HG03460 (cell line): ENCODE results near the gene DEFB119.
"Not testable (repeated sequence)": the region's sequence is repeated elsewhere in the genome, so short reads cannot be mapped to it uniquely, and the experiment has no call there.

Experiments
- ATAC-seq: cut with Tn5 transposase; IDR thresholded peaks from one replicate; pipeline ENCODE4 v1.9.1; 2021; ENCODE audit not compliant: unreplicated experiment

The DEFB119 gene

GRCh38 chr20:31390490-31390889, at the start of gene DEFB119:
DEFB119 (minus strand) TSS chr20:31390590; CDS start chr20:31390483, 107 bp downstream.
- no peak for ATAC-seq

GRCh38 chr20:31430568-31431115, 40.3 kb upstream of the DEFB119 start:
- no peak for ATAC-seq

GRCh38 chr20:31427576-31427975, 37.2 kb upstream of the DEFB119 start:
- not testable (repeated sequence) for ATAC-seq

GRCh38 chr20:31426891-31427551, 36.6 kb upstream of the DEFB119 start:
- ATAC-seq, result not testable (repeated sequence)

DNA sequence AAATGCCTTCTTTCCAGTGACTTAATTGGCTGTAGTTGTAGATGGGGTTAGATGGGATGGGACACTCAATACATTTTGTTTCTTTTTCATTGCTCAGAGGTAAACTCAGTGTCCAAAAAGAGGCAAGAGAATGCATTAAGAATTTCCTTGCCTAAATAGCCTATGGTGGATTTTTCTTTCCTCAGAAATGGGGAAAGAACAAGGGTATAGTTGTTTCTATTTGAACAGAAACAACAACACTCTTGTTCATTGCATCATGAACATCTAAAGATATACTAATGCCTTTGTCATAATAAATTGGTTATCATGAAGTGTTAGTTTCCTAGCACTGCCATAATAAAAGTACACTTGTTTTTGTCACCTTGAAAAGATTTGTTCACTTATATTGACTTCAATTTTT, 35.4 kb upstream of the DEFB119 start:
- ATAC-seq, result no peak

DNA sequence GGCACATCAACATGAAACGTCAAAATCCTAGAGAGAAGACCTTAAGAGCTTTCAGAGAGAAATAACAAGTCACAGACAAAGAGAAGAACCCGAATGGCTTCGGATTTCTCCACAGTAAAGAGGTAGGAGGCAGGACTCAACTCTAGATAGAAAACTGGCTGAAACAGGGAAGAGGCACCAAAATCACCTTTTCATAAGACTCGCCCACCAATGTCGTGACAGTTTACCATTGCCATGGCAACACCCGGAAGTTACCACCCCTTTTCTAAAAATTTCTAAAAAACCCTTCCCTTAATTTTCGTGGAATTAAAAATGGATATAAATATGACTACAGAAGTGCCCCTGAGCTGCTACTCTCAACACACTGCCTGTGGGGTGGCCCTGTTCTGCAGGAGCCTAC, 27.9 kb upstream of the DEFB119 start:
- no peak for ATAC-seq

DNA sequence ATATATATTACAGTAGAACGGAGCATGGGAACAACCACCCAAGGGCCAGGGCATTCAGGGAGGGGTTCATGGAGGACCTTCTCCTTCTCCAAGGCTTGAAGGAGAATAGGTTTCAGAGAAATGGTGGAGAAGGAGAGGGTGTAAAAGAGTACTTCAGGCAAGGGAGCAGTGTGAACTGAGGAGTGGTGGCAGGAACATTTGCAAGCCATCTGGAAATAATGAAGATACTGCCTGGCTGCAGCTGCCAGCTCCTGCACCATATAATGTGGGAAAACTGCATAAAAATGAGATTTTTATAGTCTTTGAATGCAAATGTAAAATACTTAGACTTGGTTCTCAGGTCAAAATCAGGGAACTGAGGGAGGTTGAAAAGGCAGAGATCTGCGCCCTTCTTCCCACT, 25.3 kb upstream of the DEFB119 start:
- ATAC-seq, result no peak

DNA sequence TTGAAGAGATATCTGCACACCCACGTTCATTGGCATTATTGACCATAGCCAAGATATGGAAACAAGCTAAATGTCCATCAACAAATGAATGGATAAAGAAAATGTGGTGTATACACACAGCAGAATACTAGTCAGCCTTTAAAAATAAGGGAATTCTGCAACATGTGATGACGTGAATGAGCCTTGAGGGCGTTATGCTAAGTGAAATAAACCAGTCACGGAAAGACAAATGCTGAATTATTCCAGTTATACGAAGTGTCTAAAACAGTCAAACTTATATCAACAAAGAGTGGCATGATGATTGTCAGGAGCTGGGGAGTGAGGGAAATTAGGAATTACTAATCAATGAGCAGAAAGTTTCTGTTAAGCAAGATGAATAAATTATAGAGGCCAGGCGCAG, 24.0 kb upstream of the DEFB119 start:
- no peak for ATAC-seq

- no peak for ATAC-seq
These were observed 19.6 kb upstream of the DEFB119 start for GRCh38 chr20:31410011-31410410.

DNA sequence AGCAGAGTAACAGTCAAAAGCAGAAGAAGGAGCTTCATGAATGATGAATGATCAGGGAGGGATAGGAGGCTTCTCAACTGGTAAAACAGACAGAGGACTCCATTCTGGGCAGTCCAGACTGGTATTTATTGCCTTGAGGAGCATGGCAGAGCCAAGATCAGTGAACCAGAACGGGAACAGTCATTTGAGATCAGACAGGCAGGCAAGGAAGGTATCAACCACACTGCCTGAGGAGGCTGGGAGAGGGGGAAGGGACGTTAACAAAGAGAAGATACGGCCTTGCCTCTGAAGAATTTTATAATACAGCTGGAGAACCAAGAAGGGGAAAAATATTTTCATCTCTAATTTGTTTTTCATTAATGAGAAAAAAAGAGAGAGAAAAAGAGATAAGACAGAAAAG, 15.7 kb upstream of the DEFB119 start, which contains the start of gene DEFB121:
DEFB121 (minus strand) TSS at position 101 of the 400 bp plus-strand sequence; CDS start at position 38, 63 bp downstream.
- no peak for ATAC-seq

DNA sequence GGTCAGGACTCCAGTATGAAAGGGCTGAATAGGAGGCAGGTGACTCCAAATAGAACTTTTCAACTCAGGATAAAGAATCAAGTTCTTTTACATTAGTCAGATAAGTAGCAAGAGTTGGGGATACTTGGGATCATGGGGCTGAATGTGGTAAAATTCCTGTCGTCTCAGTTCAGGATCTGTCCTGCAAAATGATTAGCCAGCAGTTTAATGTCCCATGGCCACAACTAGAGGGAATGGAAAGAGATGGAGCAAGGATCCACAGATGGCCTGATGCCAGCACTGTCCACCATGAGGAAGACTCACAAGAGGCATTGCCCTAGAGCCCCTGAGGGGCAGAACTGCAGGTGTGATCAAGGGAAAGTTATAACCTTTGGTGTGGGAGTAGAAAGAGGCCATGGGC, 13.5 kb upstream of the DEFB119 start:
- no peak for ATAC-seq

- no peak for ATAC-seq
These were observed 4.5 kb upstream of the DEFB119 start for GRCh38 chr20:31394900-31395299.

- no peak for ATAC-seq
These were observed 2.4 kb upstream of the DEFB119 start for GRCh38 chr20:31392836-31393235.

DNA sequence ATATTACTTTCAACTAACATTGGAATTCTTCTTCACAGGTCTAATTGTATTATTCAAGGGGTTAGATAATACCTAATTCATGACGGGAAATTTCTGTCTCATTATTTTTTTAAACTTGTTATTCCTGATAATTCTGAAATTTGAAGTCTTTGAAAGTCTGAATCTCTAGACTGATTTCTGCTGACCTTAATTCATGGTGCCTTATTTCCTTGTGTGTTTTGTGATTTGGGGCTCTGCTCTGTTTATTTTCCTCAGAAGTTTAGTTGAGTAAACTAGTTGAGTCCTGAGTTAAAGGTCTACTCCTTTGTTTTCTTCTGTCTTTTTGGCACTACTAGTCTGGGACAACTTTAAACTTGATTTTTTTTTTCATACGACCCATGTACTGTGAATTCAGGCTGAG, 16.0 kb downstream of the DEFB119 start:
- no peak for ATAC-seq

DNA sequence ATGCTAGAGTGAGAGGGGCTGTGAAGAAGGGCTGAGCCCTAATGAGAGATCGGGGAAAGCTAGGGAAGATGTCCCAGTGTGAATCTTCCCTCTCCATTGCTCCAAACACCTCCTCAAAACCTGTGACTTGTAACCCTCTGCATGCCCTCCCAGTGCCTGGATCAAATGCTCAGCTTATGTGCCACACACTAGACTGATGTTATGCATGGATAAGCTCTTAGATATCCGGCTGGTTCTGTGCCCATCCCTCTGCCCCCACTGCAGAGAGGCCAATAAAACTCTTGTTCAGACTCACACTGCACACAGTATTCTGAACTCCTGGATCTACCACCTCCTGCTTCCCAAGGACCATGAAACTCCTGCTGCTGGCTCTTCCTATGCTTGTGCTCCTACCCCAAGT, 22.1 kb downstream of the DEFB119 start, which contains the start of gene DEFB118:
DEFB118 (plus strand) TSS at position 301 of the 400 bp plus-strand sequence; CDS start at position 351, 50 bp downstream.
- no peak for ATAC-seq

DNA sequence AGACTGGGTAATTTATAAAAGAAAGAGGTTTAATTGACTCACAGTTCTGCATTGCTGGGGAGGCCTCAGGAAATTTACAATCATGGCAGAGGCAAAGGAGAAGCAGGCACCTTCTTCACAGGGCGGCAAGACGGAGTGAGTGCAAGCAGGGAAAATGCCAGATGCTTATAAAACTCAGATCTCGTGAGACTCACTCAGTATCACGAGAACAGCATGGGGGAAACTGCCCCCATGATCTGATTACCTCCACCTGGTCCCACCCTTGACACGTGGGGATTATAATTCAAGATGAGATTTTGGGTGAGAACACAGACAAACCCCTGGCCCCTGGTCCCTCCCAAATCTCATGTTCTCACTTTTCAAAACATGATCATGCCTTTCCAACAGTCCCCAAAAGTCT, 26.1 kb downstream of the DEFB119 start:
- not testable (repeated sequence) for ATAC-seq

- ATAC-seq, result no peak
These were observed 27.1 kb downstream of the DEFB119 start for GRCh38 chr20:31363295-31363694.

- ATAC-seq, result no peak
These were observed 34.4 kb downstream of the DEFB119 start for GRCh38 chr20:31355981-31356380.

DNA sequence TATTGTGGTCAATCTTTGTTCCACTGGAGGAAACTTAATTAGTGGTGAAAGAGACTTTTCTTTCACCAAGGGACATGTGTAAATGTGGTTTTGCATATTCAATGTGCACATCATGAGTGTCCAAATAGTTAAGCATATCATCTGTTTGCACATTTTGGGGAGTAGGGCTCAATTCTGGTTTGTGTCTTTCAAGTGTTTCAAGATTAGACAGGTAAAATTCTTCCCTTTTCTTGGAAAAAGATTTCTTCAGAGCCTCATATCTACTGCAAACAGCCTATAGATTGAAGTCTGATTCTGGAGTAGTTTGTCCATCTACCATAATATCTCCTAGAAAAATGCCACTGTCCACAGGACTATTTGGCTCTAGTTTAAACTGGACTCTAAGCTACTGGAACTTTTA, 48.9 kb downstream of the DEFB119 start:
- ATAC-seq, result no peak

- ATAC-seq, result no peak
These were observed 59.5 kb downstream of the DEFB119 start for GRCh38 chr20:31330893-31331292.
